OCI-LY1 (cell line): ENCODE results near the gene COL6A2.

Experiments used
- CTCF ChIP-seq: fragments of 200-600 bp; sonication (generic), shearing (Covaris generic); IDR thresholded peaks from 2 replicates; pipeline ENCODE4 v1.5.1; 2017; ENCODE audit warnings: mild to moderate bottlenecking, antibody characterized with exemption, low read length, moderate library complexity, mixed read lengths
- EZH2 ChIP-seq: fragments of 200-600 bp; sonication (generic), shearing (Covaris generic); IDR thresholded peaks from 2 replicates; pipeline ENCODE4 v1.8.0; 2017; ENCODE audit warnings: borderline replicate concordance, mixed run types, mild to moderate bottlenecking, antibody characterized with exemption, low read length, moderate library complexity, mixed read lengths

GRCh38 chr21:46071082-46071481 lies 26.8 kb upstream of the COL6A2 start:
- no peak for TF ChIP-seq CTCF
- TF ChIP-seq EZH2: no peak
